PC-3 (cell line): ENCODE measurements around the gene SLC18B1. TPM values are rescaled to one million over a fixed set of nuclear protein-coding genes. Genes with fewer than 3 reads are reported as not detected.

Experiments used
- ATAC-seq: fragments of 200-7000 bp; cut with Tn5 transposase; 2 replicates; pipeline ENCODE4 v1.9.1; 2020; ENCODE audit warnings: mild to moderate bottlenecking, moderate library complexity
- BruUV-seq: library from RNA; stranded (reverse); fragments of 400-500 nt; replicated peaks from 2 replicates; lab custom pipeline; 2021; lab: Mats Ljungman, UMichigan
- CTCF ChIA-PET: fragments of 300-600 bp; sonication (Branson Sonifier 250); formaldehyde crosslinking; loops from one replicate; lab custom pipeline; 2022; ENCODE audit warnings: antibody characterized with exemption; lab: Charles Lee
- POLR2A ChIA-PET: fragments of 300-600 bp; sonication (Branson Sonifier 250); formaldehyde crosslinking; loops from one replicate; lab custom pipeline; 2022; ENCODE audit warnings: antibody characterized with exemption; ENCODE audit not compliant: unreplicated experiment; lab: Charles Lee
- DNase-seq: peaks from one replicate; pipeline ENCODE4 v3.0.0-alpha.2; 2015
- H2AFZ ChIP-seq: fragments of 300-600 bp; sonication (generic); 2 replicates; pipeline ENCODE4 v1.6.0; 2016; ENCODE audit warnings: antibody characterized with exemption, low read length
- H3F3A ChIP-seq: fragments of 300-600 bp; sonication (generic); one replicate; pipeline ENCODE4 v1.6.0; 2017; ENCODE audit warnings: antibody characterized with exemption, low read length, control low read depth, mild to moderate bottlenecking; ENCODE audit not compliant: unreplicated experiment
- H3K27ac ChIP-seq: fragments of 300-600 bp; sonication (generic); 2 replicates; pipeline ENCODE4 v1.5.1; 2016; ENCODE audit warnings: mild to moderate bottlenecking, low read length
- H3K27me3 ChIP-seq: fragments of 300-600 bp; sonication (generic); 2 replicates; pipeline ENCODE4 v1.6.1; 2016; ENCODE audit warnings: low read length, mixed read lengths
- H3K36me3 ChIP-seq: fragments of 300-600 bp; sonication (generic); 2 replicates; pipeline ENCODE4 v1.6.1; 2016; ENCODE audit warnings: low read depth, mixed run types, low read length, mixed read lengths
- H3K4me1 ChIP-seq: fragments of 300-600 bp; sonication (generic); 2 replicates; pipeline ENCODE4 v1.5.1; 2016; ENCODE audit warnings: low read length; ENCODE audit not compliant: insufficient read depth
- H3K4me2 ChIP-seq: fragments of 300-600 bp; sonication (generic); 2 replicates; pipeline ENCODE4 v1.6.0; 2016; ENCODE audit warnings: low read length
- H3K4me3 ChIP-seq: fragments of 300-600 bp; sonication (generic); 2 replicates; pipeline ENCODE4 v1.5.1; 2016; ENCODE audit warnings: mild to moderate bottlenecking, low read length, mixed read lengths
- H3K79me2 ChIP-seq: fragments of 300-600 bp; sonication (generic); 2 replicates; pipeline ENCODE4 v1.6.1; 2017; ENCODE audit warnings: low read length, mixed read lengths
- H3K9ac ChIP-seq: fragments of 300-600 bp; sonication (generic); 2 replicates; pipeline ENCODE4 v1.6.0; 2016; ENCODE audit warnings: mild to moderate bottlenecking, low read length
- H3K9me2 ChIP-seq: fragments of 300-600 bp; sonication (generic); replicated peaks from 2 replicates; pipeline ENCODE4 v1.6.1; 2016; ENCODE audit warnings: mixed run types, low read length, mixed read lengths
- H3K9me3 ChIP-seq: fragments of 300-600 bp; sonication (generic); 2 replicates; pipeline ENCODE4 v1.6.1; 2016; ENCODE audit warnings: low read length, mixed read lengths
- H4K20me1 ChIP-seq: fragments of 300-600 bp; sonication (generic); 2 replicates; pipeline ENCODE4 v1.6.1; 2016; ENCODE audit warnings: low read length, mixed read lengths
- EZH2 ChIP-seq: fragments of 300-600 bp; sonication (generic); IDR thresholded peaks from one replicate; pipeline ENCODE4 v1.6.1; 2017; ENCODE audit warnings: antibody characterized with exemption, mild to moderate bottlenecking, low read length; ENCODE audit not compliant: unreplicated experiment
- EZH2phosphoT487 ChIP-seq: fragments of 300-600 bp; sonication (generic); IDR thresholded peaks from 2 replicates; pipeline ENCODE4 v1.6.1; 2018; ENCODE audit warnings: mild to moderate bottlenecking, antibody characterized with exemption, low read length, borderline replicate concordance
- intact Hi-C: fragments of 100-400 bp; cut with micrococcal nuclease; formaldehyde crosslinking; loops from 2 replicates; pipeline ENCODE4 v1.9.0; 2023
- total RNA-seq: library from RNA; depleted of rRNA; stranded (reverse); fragments of >200 nt; gene quantifications from 2 replicates; pipeline ENCODE4 v1.2.3, GENCODE V29; 2014
- TF ChIP-seq, protein P1 (sequence below): fragments of 300-600 bp; sonication (generic); conservative IDR thresholded peaks from 2 replicates; pipeline ENCODE4 v1.5.1; 2017; ENCODE audit warnings: antibody characterized with exemption, low read depth, mild to moderate bottlenecking, low read length

Gene SLC18B1
- total RNA-seq, 1 experiment from 2014 or later = 8.4 TPM

DNA sequence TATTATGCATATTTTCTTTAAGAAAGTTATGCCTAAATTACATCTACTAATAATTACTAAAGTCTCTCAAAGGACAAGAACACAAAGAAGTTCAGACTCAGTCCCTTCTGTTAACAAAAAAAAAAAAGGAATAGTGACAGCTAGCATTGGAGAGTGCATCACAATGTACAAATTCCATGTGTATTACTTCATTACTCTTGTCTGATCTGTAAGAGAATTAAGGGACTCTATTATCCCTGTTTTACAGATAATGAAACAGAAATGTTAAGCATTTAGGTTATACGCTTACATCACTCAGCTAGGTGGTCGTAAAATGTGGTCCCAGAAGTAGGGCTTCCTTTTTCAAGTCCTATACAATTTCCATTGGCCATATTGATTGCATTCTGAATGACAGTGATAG is 67.4 kb downstream of the SLC18B1 start:
- Histone ChIP-seq H3K9me2 (no peaks in the 10 kb centered on the region), H3K4me1 (peaks cover 20% of the 10 kb centered on the region), H3K79me2 (no peaks in the 10 kb centered on the region), H3K9ac (0 out of 2 replicates have a peak overlapping the region, but pooled peaks have one; percentile 4), H3K9me3 (no peaks in the 10 kb centered on the region), H3K4me3 (no peak overlapping the region), H2AFZ (no peak overlapping the region), H3K36me3 (no peaks in the 10 kb centered on the region), H3F3A (no peaks in the 10 kb centered on the region), H3K4me2 (peak overlapping the region; percentile 5; the same call in 1 of the 2 replicates), H3K27me3 (no peaks in the 10 kb centered on the region), H3K27ac (peak overlapping the region; percentile 80), H4K20me1 (no peaks in the 10 kb centered on the region)
- CTCF ChIA-PET = no interaction called here
- ATAC-seq (no peak), DNase-seq (peak; percentile 18)
- BruUV-seq = no TSS peak
- intact Hi-C loops = no loop called here
- POLR2A ChIA-PET = interaction anchor here (0.6 kb wide), 2 partner anchors 60 to 82 kb away, joined by 4 to 9 read pairs; no protein-coding TSS in a partner anchor
- TF ChIP-seq EZH2 (no peak), EZH2phosphoT487 (no peak)
- TF ChIP-seq, protein P1, sequence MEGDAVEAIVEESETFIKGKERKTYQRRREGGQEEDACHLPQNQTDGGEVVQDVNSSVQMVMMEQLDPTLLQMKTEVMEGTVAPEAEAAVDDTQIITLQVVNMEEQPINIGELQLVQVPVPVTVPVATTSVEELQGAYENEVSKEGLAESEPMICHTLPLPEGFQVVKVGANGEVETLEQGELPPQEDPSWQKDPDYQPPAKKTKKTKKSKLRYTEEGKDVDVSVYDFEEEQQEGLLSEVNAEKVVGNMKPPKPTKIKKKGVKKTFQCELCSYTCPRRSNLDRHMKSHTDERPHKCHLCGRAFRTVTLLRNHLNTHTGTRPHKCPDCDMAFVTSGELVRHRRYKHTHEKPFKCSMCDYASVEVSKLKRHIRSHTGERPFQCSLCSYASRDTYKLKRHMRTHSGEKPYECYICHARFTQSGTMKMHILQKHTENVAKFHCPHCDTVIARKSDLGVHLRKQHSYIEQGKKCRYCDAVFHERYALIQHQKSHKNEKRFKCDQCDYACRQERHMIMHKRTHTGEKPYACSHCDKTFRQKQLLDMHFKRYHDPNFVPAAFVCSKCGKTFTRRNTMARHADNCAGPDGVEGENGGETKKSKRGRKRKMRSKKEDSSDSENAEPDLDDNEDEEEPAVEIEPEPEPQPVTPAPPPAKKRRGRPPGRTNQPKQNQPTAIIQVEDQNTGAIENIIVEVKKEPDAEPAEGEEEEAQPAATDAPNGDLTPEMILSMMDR = no peak

DNA sequence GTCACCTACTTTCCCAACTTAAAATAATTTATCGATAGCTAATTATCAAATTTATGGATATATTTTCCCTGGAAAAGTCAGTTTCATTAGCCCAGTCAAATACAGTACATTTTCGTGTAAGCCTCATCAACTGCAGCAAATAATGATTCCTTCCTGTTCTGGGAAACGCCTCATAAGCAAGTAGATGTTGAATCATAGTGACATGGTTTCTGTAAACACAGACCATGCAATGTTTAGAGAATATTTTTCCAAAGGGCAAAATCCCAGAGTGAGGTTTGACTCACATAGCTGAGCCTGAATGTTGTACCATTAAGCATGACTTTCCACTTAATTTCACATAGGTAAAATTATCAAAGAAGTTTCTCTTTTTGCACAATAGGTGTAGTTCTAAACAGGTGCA is 67.9 kb downstream of the SLC18B1 start:
- peak; percentile 95 for ATAC-seq
- no TSS peak for BruUV-seq

DNA sequence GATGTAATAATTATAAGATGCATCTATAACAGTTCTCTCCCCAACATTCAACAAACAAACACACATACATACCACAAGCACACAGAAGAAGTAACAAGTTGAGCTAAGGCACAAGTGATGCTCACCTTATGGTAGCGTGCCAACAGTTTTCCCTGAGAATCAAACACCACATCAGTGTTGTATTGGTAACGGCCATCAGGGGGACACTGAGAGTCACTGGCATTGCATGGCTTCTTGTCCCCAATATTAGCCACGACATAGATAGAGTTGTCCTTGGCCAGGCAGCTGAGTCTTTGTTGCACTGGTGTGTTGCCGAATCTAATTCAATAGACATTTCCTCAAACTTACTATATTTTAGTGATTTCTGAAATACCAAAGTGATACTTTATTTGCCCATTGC is 69.8 kb downstream of the SLC18B1 start:
- Histone ChIP-seq H4K20me1 (no peaks in the 10 kb centered on the region), H2AFZ (no peak overlapping the region), H3K9me3 (no peaks in the 10 kb centered on the region), H3F3A (no peaks in the 10 kb centered on the region), H3K36me3 (no peaks in the 10 kb centered on the region), H3K27me3 (no peaks in the 10 kb centered on the region), H3K4me1 (peaks cover 20% of the 10 kb centered on the region), H3K79me2 (no peaks in the 10 kb centered on the region), H3K9ac (no peak overlapping the region), H3K4me3 (no peak overlapping the region), H3K9me2 (no peaks in the 10 kb centered on the region), H3K4me2 (no peak overlapping the region), H3K27ac (no peak overlapping the region)
- TF ChIP-seq EZH2 = no peak
- no peak for TF ChIP-seq EZH2phosphoT487
- TF ChIP-seq, protein P1 = peak; percentile 35; the same call in 1 of the 2 replicates
- CTCF ChIA-PET = interaction anchor here (0.6 kb wide), 1 partner anchor 14 kb away, joined by 3 read pairs; no protein-coding TSS in a partner anchor
- intact Hi-C loops = no loop called here
- DNase-seq (peak; percentile 3), ATAC-seq (no peak)
- POLR2A ChIA-PET = interaction anchor here (0.7 kb wide), 1 partner anchor 436 kb away, joined by 5 read pairs; no protein-coding TSS in a partner anchor
- BruUV-seq = no TSS peak

More for the DNA sequence above, 67.9 kb downstream of the SLC18B1 start:
- ChIA-PET CTCF (interaction anchor here (0.6 kb wide), 1 partner anchor 60 kb away, joined by 15 read pairs; no protein-coding TSS in a partner anchor), POLR2A (interaction anchor here (0.6 kb wide), 2 partner anchors 60 to 83 kb away, joined by 4 to 9 read pairs; no protein-coding TSS in a partner anchor)
- intact Hi-C loops = loop anchor here (1.0 kb wide), 1 partner anchor 34 kb away; no protein-coding TSS in a partner anchor
- no peaks in the 10 kb centered on the region for H3K36me3 ChIP-seq
- peaks cover 20% of the 10 kb centered on the region for H3K4me1 ChIP-seq
- no peaks in the 10 kb centered on the region for H3K9me2 ChIP-seq
- H3K27me3 ChIP-seq = no peaks in the 10 kb centered on the region
- no peaks in the 10 kb centered on the region for H3K79me2 ChIP-seq
- no peaks in the 10 kb centered on the region for H4K20me1 ChIP-seq
- H3K4me2 ChIP-seq = peak overlapping the region; percentile 48
- peak; percentile 86 for DNase-seq
- peak overlapping the region; percentile 80 for H3K27ac ChIP-seq
- H3K9me3 ChIP-seq = no peaks in the 10 kb centered on the region
- H3K9ac ChIP-seq = peak overlapping the region; percentile 60
- TF ChIP-seq, protein P1 = no peak
- no peak for TF ChIP-seq EZH2
- no peaks in the 10 kb centered on the region for H3F3A ChIP-seq
- no peak overlapping the region for H2AFZ ChIP-seq
- no peak overlapping the region for H3K4me3 ChIP-seq
